ENCODE measurements around the gene ZNF521.

DNA sequence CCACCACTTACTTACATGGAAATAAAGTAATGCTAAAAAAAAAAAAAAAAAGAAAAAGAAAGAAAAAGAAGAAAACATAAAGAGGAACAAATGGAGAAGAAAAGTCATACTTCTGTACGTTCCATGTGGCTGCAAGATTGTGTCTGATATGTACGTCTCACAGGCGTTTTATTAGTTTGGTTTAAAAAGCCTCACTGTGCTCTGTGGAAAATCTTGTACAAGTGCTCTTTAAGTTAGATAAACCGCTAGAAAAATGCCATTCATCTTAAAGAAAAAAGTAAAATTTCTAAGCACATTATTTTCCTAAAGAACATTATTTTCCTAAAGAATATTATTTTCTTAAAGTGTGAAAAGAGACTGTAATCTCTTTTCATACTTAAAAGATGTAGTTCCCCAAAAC, 165.1 kb downstream of the ZNF521 start:
- TF ChIP-seq, protein P1, sequence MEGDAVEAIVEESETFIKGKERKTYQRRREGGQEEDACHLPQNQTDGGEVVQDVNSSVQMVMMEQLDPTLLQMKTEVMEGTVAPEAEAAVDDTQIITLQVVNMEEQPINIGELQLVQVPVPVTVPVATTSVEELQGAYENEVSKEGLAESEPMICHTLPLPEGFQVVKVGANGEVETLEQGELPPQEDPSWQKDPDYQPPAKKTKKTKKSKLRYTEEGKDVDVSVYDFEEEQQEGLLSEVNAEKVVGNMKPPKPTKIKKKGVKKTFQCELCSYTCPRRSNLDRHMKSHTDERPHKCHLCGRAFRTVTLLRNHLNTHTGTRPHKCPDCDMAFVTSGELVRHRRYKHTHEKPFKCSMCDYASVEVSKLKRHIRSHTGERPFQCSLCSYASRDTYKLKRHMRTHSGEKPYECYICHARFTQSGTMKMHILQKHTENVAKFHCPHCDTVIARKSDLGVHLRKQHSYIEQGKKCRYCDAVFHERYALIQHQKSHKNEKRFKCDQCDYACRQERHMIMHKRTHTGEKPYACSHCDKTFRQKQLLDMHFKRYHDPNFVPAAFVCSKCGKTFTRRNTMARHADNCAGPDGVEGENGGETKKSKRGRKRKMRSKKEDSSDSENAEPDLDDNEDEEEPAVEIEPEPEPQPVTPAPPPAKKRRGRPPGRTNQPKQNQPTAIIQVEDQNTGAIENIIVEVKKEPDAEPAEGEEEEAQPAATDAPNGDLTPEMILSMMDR (IDR thresholded peaks at IDR 0.05; ENCODE audit: insufficient read depth, low read length, poor library complexity, severe bottlenecking) = no peak
- no peak for TF ChIP-seq EZH2phosphoT487 (conservative IDR thresholded peaks at IDR 0.05; ENCODE audit: low read length)

All from SU-DHL-6 (cell line).